CD4-positive, alpha-beta T cell treated with Interleukin-6 for 4 hours (primary cell): ENCODE data around the gene CCDC171.
"Not testable (repeated sequence)": the region's sequence is repeated elsewhere in the genome, so short reads cannot be mapped to it uniquely, and the experiment has no call there.

Experiments
- DNase-seq: peaks from one replicate; pipeline ENCODE4 v3.0.0-alpha.2; 2020; ENCODE audit warnings: mixed read lengths

Gene CCDC171

DNA sequence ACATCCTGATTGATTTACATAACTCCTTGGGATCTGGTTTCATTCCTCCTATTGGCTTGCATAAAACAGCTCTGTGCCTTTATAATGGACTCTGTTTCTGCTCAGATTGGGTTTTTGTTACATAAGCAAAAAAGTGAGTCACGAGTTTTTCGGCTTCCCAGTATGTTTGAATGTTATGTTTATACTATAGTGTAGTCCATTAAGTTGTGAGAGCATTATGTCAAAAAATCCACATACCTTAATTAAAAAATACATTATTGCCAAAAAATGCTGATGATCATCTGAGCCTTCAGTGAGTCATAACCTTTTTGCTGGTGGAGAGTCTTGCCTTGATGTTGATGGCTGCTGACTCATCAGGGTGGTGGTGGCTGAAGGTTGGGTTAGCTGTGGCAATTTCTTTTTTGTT, 144.6 kb downstream of the CCDC171 start:
- no peak for DNase-seq

GRCh38 chr9:15699876-15700559, 147.2 kb downstream of the CCDC171 start:
- not testable (repeated sequence) for DNase-seq

DNA sequence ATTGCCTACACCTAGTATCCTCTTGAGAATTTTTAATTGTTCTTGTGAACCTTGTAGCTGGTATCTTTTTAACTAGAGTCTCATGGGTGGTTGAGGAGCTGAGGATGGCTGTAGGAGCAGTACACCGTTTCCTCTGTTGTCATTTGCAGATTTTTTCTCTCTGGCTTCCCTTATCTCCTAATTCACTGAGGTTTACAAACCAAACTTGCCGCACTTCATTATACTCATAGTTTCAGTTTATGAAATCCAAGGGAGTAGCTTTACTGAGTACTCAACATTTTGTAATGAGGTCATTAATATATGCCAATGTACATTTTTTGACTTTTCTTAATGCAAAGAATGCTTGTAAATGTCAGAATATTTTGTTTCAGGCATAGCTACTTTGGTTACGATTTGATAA, 154.2 kb downstream of the CCDC171 start:
- DNase-seq: no peak

DNA sequence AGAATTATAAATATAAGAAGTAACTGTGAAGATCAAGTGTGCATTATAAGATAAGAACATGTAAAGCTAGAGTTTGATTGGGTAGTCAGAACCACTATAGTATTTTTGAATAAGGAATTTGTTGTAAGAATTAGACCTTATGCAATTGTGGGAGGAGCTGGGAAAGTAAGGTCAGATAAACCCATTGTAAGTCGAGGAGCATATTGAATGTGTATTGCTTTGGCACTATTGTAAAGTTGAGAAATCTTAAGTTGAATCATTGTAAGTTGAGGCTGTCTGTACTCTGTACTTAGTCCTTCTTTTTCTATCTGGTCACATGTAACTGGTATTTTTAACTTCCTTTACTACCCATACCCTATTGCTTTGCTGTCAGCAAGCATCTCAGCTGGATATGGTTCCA, 158.7 kb downstream of the CCDC171 start:
- DNase-seq: no peak

DNA sequence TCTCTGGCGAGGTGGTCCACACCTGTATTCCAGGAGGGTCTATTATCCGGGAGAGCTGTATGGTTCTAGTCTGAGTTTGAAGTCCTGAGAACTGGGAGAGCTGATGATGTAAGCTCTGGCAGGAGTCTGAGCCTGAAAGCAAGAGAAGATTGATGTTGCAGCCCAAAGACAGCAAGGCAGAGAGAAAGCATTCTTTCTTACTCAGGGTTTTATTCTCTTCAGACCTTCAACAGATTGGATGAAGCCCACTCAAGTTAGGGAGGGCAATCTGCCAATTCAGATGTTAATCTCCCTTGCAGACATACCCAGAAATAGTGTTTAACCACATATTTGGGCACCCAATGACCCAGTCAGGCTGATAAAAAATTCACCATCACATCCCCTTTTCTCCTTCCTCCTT, 159.1 kb downstream of the CCDC171 start:
- no peak for DNase-seq

- no peak for DNase-seq
Observed at GRCh38 chr9:15714746-15715145, 161.9 kb downstream of the CCDC171 start.

DNA sequence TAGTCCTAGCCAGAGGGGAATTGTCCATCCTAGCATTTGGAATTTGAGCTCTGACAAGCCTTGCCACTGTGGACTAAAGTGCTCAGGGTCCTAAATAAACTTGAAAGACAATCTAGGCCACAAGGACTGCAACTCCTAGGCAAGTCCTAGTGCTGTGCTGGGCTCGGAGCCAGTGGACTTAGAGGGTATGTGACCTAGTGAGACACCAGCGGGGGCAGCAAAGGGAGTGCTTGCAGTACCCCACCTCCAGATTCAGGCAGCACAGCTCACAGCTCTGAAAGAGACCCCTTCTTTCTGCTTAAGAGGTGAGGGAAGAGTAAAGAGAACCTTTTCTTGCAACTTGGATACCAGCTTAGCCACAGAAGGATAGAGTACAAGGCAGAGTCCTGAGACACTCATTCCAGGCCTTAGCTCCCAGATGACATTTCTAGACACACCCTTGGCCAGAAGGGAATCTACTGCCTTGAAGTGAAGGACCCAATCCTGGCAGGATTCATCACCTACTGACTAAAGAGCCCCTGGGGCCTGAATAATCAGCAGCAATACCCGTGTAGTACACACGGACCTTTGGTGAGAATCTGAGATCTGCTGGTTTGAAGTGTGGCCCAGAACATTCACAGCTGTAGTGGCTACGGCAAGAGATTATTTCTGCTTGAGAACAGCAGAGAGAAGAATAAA, 164.6 kb downstream of the CCDC171 start:
- no peak for DNase-seq

DNA sequence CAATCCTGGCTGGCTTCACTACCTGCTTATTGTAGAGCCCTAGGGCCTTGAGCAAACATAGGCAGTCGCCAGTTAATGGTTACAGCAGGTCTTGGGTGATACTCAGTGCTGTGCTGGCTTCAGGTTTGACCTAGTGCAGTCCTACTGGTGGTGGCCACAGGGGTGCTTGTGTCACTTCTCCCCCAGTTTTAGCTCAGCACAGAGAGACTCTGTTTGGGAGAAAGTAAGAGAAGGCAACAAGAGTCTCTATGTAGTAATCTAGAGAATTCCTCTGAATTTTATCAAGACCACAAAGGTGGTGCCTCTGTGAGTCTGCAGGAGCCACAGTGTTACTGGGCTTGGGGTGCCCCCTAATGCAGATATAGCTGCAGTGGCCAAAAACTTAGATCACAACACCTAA, 165.6 kb downstream of the CCDC171 start:
- no peak for DNase-seq

DNA sequence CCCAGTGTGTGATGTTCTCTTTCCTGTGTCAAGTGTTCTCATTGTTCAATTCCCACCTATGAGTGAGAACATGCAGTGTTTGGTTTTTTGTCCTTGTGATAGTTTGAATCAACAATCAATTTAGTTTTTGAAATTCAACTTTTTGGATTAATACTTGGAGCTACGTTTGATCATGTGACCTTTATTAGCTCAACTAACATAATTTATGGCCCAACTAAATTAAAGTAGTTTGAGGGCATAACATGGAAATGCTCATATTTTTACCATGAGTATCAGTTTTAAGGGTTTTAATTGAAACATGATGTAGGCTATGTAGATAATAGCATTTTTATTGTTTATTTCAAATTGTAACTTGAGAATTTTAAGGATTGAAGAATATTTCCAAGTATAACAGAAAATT, 168.0 kb downstream of the CCDC171 start:
- no peak for DNase-seq

DNA sequence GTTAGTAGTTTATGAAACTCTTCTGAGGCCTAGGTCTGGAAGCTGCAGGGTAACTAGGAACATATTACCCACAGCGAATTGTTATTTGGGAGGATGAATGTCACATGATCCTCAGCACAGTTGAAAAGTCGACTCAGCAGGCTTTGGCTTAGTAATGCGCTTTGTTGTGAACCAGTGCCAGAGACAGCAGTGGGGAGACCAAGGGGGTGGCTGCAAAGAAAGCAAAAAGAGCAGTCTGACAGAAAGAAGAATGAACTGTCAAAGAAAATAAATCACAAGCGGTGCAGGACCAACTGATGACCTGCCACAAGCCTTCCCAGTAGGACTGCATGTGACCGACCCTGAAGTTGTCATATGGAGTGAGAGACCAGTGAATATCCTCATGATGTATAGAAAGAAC, 170.0 kb downstream of the CCDC171 start:
- DNase-seq: no peak

DNA sequence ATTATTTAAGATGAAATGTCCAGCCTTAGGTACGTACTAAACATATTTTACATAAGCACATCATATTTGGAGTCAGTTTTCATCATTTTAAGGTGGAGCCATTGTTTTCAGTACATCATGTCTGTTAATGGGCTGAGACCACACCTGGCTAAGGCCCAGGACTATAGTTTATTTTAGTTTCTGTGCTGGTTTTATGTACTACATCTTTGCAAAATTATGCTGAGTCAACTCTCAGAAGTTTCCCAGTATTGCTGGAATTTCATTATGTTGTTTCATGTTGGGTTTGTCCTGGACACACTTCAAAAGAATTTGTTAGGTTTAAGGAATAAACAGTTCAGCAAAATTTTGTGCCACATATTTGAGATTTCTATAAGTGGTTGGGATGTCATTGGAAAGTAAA, 171.2 kb downstream of the CCDC171 start:
- DNase-seq: no peak

DNA sequence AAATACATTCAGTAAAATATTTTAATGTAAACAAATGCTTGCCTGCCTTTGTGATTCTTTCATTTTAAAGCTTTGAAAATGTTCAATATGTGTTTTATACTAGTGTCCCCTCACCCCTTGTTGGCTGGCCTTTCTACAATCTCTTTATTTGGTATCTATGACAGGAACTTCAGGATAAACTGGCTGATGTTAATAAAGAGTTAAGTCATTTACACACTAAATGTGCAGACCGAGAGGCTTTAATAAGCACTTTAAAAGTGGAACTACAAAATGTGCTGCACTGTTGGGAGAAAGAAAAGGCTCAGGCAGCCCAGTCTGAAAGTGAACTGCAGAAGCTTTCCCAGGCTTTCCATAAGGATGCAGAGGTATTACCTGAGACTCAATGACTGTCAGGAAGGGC, 171.8 kb downstream of the CCDC171 start:
- DNase-seq: no peak

DNA sequence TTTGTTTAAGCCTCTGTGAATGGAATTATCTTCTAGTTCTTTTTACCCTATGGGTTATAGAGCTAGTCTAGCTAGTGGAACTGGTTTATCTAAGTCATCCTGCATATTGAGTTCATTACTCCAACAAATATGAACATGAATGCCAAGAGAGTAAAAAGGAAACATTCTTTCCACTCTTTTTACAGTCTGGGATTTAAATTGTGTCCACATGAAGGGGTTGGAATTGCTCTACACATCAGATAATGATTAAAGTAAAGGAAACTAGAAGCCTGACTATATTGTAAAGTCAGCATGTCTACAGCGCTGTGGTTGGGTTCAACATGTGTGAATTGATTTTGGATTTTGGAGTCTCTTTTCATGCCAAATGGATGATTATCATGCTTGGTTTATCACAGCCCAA, 173.1 kb downstream of the CCDC171 start:
- no peak for DNase-seq

DNA sequence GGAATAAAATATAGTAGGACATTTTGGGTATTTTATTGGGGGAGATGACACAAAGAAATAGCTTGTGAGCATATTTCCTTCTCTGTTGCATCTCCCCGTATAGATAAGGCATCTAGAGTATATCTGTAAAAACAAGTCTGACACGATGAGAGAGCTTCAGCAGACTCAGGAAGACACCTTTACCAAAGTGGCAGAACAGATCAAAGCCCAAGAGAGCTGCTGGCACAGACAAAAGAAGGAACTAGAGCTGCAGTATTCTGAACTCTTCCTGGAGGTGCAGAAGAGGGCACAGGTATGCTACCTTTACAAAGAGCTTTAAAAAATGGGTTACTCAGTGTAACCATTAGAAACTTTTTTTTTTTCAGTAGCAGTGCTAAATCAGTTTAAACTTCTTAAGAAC, 176.7 kb downstream of the CCDC171 start:
- no peak for DNase-seq

- DNase-seq: no peak
Observed at GRCh38 chr9:15735083-15735857, 182.4 kb downstream of the CCDC171 start.

DNA sequence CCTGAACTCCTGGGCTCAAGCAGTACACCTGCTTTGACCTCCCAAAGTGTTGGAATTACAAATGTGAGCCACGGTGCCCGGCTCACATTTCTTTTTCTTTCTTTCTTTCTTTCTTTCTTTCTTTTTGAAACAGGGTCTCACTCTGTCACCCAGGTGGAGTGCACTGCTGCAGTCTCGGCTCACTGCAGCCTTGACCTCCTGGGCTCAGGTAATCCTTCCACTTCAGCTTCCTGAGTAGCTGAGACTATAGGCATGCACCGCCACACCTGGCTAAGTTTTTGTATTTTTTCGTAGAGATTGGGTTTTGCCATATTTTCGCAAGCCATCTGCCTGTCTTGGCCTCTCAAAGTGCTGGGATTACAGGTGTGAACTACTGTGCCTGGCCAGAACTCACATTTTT, 183.7 kb downstream of the CCDC171 start:
- DNase-seq: no peak

- no peak for DNase-seq
Observed at GRCh38 chr9:15738011-15738410, 185.2 kb downstream of the CCDC171 start.

DNA sequence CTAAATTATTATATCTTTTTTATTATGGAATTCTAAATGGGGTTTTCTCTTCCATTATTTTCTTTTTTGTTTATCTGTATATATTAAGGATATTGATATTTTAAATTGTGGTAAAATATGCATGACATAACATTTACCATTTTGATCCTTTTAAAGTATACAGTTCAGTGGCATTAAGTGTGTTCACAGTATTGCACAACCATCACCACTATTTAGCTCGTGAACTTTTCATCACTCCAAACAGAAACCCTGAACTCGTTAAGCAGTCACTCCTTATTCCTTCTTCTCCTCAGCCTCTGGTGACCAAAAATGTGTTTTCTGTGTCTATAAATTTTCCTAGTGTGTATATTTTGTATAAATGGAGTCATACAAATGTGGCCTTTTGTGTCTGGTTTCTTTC, 188.2 kb downstream of the CCDC171 start:
- DNase-seq: no peak

- DNase-seq: no peak
Observed at GRCh38 chr9:15743512-15743911, 190.7 kb downstream of the CCDC171 start.

GRCh38 chr9:15744196-15744595, 191.4 kb downstream of the CCDC171 start:
- DNase-seq: no peak

GRCh38 chr9:15746905-15747304, 194.1 kb downstream of the CCDC171 start:
- DNase-seq: no peak

GRCh38 chr9:15755660-15756059, 202.8 kb downstream of the CCDC171 start:
- DNase-seq: no peak

GRCh38 chr9:15761551-15761950, 208.7 kb downstream of the CCDC171 start:
- no peak for DNase-seq

DNA sequence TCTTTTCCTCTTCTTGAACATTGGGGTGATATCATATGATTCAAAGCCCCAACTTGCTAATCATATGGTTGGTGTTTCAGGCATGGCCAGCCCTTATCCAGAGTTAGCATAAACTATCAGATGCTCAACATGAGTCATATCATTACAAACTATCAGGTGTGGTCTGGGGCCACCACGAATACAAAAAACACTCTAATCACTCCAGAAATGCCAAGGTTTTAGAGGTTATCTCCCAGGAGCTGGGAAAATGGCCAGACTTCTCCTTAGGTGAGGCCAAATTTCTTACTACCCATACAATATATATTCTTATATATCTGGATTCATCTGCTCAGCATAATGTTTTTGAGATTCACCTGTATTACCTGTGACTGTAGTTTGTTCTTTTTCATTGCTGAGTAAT, 210.5 kb downstream of the CCDC171 start:
- DNase-seq: no peak
